ENCODE results near the gene HDHD3.
"Not testable (repeated sequence)": the region's sequence is repeated elsewhere in the genome, so short reads cannot be mapped to it uniquely, and the experiment has no call there.

HDHD3 gene

DNA sequence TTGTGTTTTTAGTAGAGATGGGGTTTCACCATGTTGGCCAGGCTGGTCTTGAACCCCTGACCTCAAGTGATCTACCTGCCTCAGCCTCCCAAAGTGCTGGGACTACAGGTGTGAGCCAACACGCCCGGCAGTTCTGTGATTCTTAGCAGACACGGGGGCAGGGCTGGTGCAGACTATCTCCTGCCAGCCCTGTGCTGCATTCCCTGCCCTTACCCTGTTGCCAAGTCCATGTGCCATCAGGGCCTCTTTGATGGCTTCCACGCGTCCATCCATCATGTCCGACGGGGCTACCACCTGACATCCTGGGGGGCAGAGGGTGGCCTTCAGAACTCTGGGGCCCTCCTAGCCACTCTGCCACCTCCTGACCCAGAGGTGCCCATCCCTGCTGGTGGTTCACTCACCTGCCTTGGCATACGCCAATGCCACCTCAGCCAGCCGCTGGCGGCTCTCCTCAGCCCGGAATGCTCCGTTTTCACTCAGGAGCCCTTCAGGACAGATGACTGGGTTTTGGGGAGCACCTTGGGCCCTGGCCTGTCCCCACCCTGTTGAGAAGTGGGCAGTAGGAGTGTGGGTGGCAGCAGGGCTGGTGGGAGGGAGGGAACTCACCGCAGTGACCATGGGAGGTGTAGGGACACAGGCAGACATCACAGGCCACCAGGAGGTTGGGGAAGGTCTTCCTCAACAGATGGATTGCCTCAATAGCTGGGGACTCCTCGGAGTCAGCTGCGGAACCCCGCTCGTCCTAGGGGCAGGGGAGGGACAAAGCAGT is 13.6 kb upstream of the HDHD3 start:
- in situ Hi-C loops (cut with HindIII; ENCODE audit: low sequenced_read_pairs), result no loop called here

GRCh38 chr9:113389451-113389850 is 12.7 kb upstream of the HDHD3 start:
- in situ Hi-C loops (cut with HindIII; ENCODE audit: low sequenced_read_pairs), result no loop called here

GRCh38 chr9:113388833-113389232 is 12.0 kb upstream of the HDHD3 start:
- in situ Hi-C loops (cut with HindIII; ENCODE audit: low sequenced_read_pairs), result no loop called here

GRCh38 chr9:113387560-113388230 is 10.9 kb upstream of the HDHD3 start:
- in situ Hi-C loops (cut with HindIII; ENCODE audit: low sequenced_read_pairs), result no loop called here

DNA sequence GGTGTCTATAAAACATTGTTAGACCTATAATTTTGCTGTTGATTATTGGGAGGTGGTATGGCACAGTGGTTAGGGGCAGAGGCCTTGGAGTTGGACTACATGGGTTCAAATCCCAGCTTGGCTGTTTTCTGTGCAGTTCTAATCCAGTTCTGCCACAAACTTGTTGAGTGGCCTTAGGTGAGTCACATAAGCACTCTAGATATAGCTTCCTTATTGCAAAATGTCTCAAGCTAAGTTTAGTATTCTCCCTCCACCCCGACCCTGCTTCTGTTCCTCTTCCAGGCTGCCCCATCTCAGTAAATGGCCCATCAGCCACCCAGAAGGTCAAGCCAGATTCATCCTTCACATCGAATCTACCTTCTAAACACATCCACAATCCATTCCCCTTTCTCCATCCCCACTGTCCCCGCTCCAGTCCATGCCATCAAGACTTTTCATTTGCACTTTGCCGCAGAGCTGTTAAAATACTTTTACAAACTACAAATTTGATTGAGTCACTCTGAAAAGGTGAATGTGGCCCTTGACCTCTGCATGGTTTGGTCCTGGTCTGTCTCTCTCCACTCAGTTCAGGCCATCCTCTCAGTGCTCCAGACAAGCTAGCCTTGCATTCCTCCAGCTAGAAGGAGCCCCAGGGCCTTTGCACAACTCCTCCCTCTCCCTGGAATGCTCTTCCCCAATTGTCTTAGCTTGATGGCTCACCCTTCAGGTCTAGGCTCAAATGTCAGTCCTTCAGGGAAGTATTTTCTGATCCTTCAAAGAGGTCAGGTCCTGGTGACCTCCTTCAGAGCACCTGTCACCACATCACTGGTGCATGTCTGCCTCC is 10.0 kb upstream of the HDHD3 start:
- in situ Hi-C loops (cut with HindIII; ENCODE audit: low sequenced_read_pairs), result no loop called here

DNA sequence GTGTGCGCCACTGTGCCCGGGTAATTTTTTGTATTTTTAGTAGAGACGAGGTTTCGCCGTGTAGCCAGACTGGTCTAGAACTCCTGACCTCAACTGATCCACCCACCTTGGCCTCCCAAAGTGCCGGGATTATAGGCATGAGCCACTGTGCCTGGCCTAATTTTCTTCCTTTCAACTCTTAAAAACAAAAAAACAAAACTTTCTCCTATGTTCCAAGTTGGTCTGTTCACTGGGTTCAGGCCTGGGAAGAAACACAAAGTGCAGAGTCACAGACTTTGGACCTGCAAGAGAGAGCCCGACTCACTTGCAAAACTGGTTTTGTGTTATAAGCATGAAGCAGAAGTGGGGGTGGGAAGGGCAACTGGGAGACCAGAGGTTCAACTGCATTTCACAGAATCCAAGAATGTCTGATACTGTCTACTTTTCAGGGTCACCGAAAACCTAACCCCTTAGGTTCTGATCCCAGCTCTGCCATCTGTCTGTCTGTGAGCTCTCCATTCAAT is 5.2 kb upstream of the HDHD3 start:
- in situ Hi-C loops (cut with HindIII; ENCODE audit: low sequenced_read_pairs), result no loop called here

DNA sequence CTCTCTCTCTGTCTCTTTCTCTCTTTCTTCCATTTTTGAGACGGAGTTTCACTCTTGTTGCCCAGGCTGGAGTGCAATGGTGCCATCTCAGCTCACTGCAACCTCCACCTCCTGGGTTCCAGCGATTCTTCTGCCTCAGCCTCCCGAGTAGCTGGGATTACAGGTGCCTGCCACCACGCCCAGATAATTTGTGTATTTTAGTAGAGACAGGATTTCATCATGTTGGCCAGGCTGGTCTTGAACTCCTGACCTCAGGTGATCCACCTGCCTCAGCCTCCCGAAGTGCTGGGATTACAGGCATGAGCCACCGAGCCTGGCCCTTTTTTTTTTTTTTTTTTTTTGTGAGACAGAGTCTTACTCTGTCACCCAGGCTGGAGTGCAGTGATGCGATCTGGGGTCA is 4.7 kb upstream of the HDHD3 start:
- in situ Hi-C loops (cut with HindIII; ENCODE audit: low sequenced_read_pairs), result not testable (repeated sequence)

DNA sequence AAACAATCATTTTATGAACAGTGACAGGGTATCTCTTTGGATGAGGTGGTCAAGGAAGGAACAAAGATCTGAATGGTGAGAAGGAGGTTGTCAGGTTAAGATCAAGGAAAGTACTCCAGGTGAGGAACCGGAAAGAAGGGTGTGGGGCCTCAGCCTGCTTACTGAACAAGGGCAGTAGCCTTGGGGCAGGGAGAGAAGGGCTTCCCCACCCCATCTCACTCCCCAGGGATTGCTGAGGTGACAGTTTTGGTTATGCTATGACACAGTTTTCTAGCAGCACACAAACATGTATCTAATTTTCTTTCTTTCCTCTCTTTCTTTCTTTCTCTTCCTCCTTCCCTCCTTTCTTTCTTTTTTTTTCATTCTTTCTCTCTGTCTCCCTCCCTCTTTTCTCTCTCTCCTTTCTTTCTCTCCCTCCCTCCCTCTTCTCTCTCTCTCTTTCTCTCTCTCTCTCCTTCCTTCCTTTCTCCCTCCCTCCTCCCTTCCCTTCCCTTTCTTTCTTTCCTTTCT is 4.1 kb upstream of the HDHD3 start:
- in situ Hi-C loops (cut with HindIII; ENCODE audit: low sequenced_read_pairs), result no loop called here

DNA sequence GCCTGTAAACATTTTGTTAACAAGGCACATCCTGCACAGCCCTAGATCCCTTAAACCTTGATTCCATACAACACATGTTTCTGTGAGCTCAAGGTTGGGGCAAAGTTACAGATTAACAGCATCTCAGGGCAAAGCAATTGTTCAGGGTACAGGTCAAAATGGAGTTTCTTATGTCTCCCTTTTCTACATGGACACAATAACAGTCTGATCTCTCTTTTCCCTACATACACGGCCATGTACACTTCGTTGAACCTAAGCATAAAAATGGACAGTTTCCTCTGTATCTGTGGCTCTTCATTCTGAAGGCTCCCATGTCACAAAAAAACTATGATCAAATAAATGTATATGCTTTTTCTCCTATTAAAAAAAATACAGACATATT is 3.0 kb upstream of the HDHD3 start:
- in situ Hi-C loops (cut with HindIII; ENCODE audit: low sequenced_read_pairs), result not testable (repeated sequence)

GRCh38 chr9:113379094-113379828 is 2.5 kb upstream of the HDHD3 start:
- in situ Hi-C loops (cut with HindIII; ENCODE audit: low sequenced_read_pairs), result not testable (repeated sequence)

DNA sequence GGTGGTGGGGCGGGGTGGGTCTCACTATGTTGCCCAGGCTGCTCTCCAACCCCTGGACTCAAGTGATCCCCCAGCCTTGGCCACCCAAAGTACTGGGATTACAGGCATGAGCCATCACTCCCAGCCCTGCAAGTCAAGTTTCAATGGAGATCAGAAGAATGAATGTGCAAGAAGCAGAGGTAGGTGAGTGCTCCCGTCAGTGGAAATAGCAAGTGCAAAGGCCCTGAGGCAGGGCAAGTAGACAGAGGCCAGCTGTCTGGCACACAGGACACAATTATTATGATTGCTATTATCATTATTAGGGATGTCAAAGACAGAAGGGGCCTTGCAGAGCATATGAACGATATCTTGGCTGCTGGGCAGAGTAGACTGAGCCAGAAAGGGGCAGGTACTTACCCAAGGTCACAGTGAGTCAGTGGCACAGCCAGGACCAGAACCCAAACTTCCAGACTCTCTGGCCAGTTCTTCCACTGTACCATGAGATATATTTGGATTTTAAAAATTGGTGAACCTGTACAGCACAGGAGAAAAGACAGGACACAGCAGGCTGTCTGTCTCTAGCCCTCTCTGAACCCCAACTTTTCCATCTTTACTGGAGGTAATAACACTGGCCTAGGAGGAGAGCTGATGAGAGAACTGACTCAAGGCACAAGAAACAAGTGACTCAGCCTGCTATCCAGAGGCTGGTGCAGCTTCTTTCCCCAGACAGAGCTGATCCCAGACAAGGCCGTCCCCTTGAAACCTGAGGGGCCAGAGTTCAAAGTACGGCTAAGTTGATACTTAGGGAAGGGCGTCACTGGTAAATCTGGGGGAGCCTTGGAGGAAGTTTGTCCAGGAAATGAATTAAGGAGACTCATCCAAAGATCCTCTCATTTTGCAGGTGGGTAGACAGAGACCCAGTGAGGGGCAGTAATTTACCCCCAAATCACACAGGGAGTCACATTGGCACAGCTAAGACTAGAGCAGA is 1.4 kb downstream of the HDHD3 start:
- in situ Hi-C loops (cut with HindIII; ENCODE audit: low sequenced_read_pairs), result no loop called here

DNA sequence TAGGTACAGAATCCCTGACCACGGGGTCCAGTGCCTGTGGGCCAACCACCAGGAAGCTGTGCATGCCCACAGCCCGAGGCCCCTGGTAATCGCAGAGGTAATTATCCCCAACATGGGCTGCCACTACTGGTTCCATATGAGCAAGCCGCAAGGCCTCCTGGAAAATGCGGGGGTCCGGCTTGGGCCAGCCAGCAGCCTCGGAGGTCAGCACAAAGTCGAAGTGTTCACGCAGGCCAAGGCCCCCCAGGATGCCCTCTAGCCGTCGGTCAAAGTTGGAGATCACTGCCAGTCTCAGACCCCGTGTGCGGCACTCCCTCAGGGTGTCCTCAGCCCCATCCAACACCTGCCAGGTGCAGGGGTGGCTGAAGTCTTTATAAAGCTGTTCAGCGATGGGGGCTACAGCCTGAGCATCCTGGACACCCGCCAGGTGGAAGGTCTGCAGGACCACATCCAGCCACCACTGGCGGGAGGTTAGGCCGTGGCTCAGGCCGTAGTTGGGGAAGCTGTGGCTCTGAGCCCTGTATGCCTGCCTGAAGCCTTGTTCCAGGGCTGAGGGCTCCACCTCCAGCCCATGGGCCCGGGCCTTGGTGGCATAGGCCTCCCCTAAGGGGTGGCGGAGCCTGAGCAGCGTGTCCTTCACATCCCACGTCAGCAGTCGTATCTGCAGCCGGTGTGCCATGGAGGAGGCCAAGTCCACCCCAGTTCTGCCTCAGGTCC is 3.0 kb downstream of the HDHD3 start:
- in situ Hi-C loops (cut with HindIII; ENCODE audit: low sequenced_read_pairs), result no loop called here

DNA sequence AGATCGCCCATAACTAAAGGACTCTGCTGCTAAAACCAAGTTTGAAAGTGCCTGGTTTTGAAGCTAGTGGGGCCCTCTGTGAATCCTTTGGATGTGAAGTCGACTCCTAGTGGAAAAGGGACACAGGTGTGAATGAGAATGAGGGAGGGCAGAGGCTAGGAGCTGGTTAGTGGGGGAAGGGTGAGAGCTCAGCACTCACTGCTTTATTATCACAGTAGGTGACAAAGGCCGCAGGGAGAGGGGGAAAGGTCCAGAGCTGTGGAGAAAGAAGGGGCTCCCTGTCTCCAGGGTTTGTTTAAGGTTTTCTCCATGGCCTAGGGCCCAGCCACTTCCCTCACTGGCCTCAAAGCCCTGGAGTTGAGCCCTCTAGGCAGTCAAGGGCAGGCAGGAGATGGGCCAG is 3.5 kb downstream of the HDHD3 start:
- in situ Hi-C loops (cut with HindIII; ENCODE audit: low sequenced_read_pairs), result no loop called here

DNA sequence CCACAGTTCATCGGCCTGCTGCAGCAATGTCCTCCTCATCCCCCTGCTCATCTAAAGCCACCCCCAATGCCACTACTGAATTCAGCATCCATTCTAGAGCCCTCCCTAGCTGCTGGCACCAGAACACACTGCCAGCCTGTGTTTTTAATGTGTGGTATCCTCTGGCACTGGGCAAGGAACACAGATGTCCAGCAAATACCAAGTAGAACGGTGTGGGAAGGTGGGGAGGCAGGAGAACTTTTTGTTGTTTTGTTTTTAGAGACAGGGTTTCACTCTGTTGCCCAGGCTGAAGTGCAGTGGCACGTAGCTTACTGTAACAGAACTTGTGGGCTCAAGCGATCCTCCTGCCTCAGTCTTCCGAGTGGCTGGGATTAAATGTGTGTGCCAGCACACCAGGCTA is 4.7 kb downstream of the HDHD3 start:
- in situ Hi-C loops (cut with HindIII; ENCODE audit: low sequenced_read_pairs), result no loop called here

DNA sequence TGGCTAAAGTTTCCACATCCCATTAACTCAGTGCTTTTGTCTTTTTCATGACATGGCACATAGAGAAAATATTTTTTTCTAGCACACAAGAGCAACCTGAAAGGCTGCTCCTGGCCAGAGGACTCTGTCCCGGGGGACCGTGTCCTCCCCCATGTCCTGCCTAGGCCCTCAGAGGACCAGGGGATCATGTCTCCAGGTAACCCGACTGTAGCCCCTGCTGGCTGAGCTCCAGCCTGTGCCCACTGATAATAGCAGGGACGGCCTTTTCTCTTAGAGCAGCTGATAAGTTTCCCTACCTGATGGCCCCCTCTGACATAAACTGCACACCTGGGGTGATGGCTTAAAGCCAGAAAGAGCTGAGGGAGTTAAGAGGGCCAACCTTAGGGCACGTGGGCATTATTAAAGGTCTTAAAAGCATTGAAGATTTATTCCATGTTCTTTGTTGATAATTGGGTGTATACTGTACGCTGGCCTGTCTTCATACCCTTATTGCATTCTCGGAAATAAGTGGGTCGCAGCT is 5.9 kb downstream of the HDHD3 start:
- in situ Hi-C loops (cut with HindIII; ENCODE audit: low sequenced_read_pairs), result no loop called here

GRCh38 chr9:113369855-113370140 is 7.0 kb downstream of the HDHD3 start:
- in situ Hi-C loops (cut with HindIII; ENCODE audit: low sequenced_read_pairs), result no loop called here

- in situ Hi-C loops (cut with HindIII; ENCODE audit: low sequenced_read_pairs), result no loop called here
These were observed 7.6 kb downstream of the HDHD3 start for GRCh38 chr9:113368982-113369854.

Data from endothelial cell of hepatic sinusoid (primary cell).